Measurements from ENCODE around the gene FMN2. TPM values are rescaled to one million over a fixed set of nuclear protein-coding genes. Genes with fewer than 3 reads are reported as not detected.

FMN2 gene
- polyA plus RNA-seq, 3 donors: not detected

DNA sequence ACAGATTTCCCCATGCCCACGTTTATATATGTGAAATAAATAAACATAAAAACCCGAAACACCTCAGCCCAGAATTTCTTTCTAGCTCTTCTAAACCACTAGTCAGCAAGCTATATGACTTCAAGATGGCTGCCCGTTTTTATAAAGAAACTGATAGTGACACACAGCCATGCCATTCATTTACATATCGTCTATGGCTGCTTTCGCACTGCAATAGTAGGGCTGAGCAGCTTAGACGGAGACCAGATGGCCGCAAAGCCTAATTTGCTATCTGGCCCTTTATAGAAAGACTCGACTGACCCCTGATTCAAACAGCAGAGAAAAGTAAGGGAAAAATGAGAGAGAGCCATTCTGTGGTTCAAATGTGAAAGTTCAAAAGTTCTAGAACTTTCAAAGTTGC lies 45.7 kb upstream of the FMN2 start:
- DNase-seq: no peak
- intact Hi-C loops (cut with micrococcal nuclease): no loop called here
- Histone ChIP-seq H3K79me2 (ENCODE audit: insufficient read depth, low read length) (no peaks in the 10 kb centered on the region), H2AFZ (ENCODE audit: insufficient read depth, low read depth, low read length, poor library complexity, severe bottlenecking) (no peak overlapping the region), H3K27me3 (ENCODE audit: control insufficient read depth in 2 of 2, insufficient read depth in 2 of 2, low read length in 2 of 2) (no peaks in the 10 kb centered on the region), H3K4me2 (replicated peaks; ENCODE audit: extremely low read depth, low read length, poor library complexity, severe bottlenecking) (no peak overlapping the region), H3K4me1 (ENCODE audit: control insufficient read depth in 1 of 2, insufficient read depth in 2 of 2, low read length in 2 of 2) (no peaks in the 10 kb centered on the region), H4K20me1 (ENCODE audit: insufficient read depth, low read length) (no peaks in the 10 kb centered on the region), H3K9ac (ENCODE audit: insufficient read depth, low read length, poor library complexity, severe bottlenecking) (no peak overlapping the region), H3K4me3 (replicated peaks in 1 of 3; ENCODE audit: low read depth in 2 of 3, low read length in 3 of 3) (no peak overlapping the region), H3K27ac (ENCODE audit: low read depth in 1 of 2, low read length in 2 of 2) (no peak overlapping the region), H3K36me3 (replicated peaks in 1 of 2; ENCODE audit: control insufficient read depth in 1 of 2, insufficient read depth in 2 of 2, low read length in 2 of 2) (no peaks in the 10 kb centered on the region), H3K9me3 (replicated peaks in 1 of 2; ENCODE audit: control insufficient read depth in 1 of 2, insufficient read depth in 1 of 2, low read length in 2 of 2) (no peaks in the 10 kb centered on the region)
- no peaks in the 10 kb centered on the region for H3K4me1 Mint-ChIP-seq
- H3K9me3 Mint-ChIP-seq: peaks cover 0 to 5% (median 0%) of the 10 kb centered on the region in 7 donors
- H3K4me3 Mint-ChIP-seq: no peak overlapping the region
- peaks cover 0 to 2% (median 0%) of the 10 kb centered on the region in 3 donors for H3K27me3 Mint-ChIP-seq (ENCODE audit: low read depth in 3 of 3)
- H3K27ac Mint-ChIP-seq: no peak overlapping the region
- no peaks in the 10 kb centered on the region for H3K36me3 Mint-ChIP-seq
- 91% methylated on average over 6 of the region's 8 CpGs for WGBS (ENCODE audit: insufficient coverage)
- TF ChIP-seq, protein P1, sequence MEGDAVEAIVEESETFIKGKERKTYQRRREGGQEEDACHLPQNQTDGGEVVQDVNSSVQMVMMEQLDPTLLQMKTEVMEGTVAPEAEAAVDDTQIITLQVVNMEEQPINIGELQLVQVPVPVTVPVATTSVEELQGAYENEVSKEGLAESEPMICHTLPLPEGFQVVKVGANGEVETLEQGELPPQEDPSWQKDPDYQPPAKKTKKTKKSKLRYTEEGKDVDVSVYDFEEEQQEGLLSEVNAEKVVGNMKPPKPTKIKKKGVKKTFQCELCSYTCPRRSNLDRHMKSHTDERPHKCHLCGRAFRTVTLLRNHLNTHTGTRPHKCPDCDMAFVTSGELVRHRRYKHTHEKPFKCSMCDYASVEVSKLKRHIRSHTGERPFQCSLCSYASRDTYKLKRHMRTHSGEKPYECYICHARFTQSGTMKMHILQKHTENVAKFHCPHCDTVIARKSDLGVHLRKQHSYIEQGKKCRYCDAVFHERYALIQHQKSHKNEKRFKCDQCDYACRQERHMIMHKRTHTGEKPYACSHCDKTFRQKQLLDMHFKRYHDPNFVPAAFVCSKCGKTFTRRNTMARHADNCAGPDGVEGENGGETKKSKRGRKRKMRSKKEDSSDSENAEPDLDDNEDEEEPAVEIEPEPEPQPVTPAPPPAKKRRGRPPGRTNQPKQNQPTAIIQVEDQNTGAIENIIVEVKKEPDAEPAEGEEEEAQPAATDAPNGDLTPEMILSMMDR (IDR thresholded peaks at IDR 0.05): no peak

DNA sequence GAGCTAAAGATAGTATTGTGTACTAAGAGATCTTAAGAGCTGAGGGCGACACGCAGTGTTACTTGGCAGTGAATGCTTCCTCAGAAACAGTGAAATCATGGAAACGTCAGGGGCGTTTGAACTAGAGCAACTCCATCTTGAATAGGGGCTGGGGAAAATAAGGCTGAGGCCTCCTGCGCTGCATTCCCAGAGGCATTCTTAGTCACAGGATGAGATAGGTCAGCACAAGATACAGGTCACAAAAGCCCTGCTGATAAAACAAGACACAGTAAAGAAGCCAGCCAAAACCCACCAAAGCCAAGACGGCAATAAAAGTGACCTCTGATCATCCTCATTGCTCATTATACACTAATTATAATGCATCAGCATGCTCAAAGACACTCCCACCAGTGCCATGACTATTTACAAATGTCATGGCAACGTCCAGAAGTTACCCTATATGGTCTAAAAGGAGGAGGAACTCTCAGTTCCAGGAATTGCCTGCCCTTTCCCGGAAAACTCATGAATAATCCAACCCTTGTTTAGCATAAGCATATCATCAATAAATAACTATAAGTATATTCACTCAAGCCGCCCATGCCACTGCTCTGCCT lies 37.5 kb upstream of the FMN2 start:
- Histone ChIP-seq H3K79me2 (ENCODE audit: insufficient read depth, low read length) (no peaks in the 10 kb centered on the region), H2AFZ (ENCODE audit: insufficient read depth, low read depth, low read length, poor library complexity, severe bottlenecking) (no peak overlapping the region), H3K4me2 (replicated peaks; ENCODE audit: extremely low read depth, low read length, poor library complexity, severe bottlenecking) (no peak overlapping the region), H4K20me1 (ENCODE audit: insufficient read depth, low read length) (no peaks in the 10 kb centered on the region), H3K4me1 (ENCODE audit: control insufficient read depth in 1 of 2, insufficient read depth in 2 of 2, low read length in 2 of 2) (no peaks in the 10 kb centered on the region), H3K36me3 (replicated peaks in 1 of 2; ENCODE audit: control insufficient read depth in 1 of 2, insufficient read depth in 2 of 2, low read length in 2 of 2) (no peaks in the 10 kb centered on the region), H3K27ac (ENCODE audit: low read depth in 1 of 2, low read length in 2 of 2) (no peak overlapping the region), H3K9ac (ENCODE audit: insufficient read depth, low read length, poor library complexity, severe bottlenecking) (no peak overlapping the region), H3K27me3 (ENCODE audit: control insufficient read depth in 2 of 2, insufficient read depth in 2 of 2, low read length in 2 of 2) (no peaks in the 10 kb centered on the region), H3K4me3 (replicated peaks in 1 of 3; ENCODE audit: low read depth in 2 of 3, low read length in 3 of 3) (no peak overlapping the region), H3K9me3 (replicated peaks in 1 of 2; ENCODE audit: control insufficient read depth in 1 of 2, insufficient read depth in 1 of 2, low read length in 2 of 2) (no peaks in the 10 kb centered on the region)
- Mint-ChIP-seq H3K4me1 (no peaks in the 10 kb centered on the region), H3K9me3 (peaks cover 0 to 5% (median 2%) of the 10 kb centered on the region in 7 donors), H3K27ac (no peak overlapping the region), H3K4me3 (no peak overlapping the region), H3K27me3 (ENCODE audit: low read depth in 3 of 3) (peaks cover 0 to 4% (median 0%) of the 10 kb centered on the region in 3 donors), H3K36me3 (no peaks in the 10 kb centered on the region)
- no peak for DNase-seq
- intact Hi-C loops (cut with micrococcal nuclease): no loop called here
- TF ChIP-seq, protein P1 (IDR thresholded peaks at IDR 0.05): no peak
- WGBS (ENCODE audit: insufficient coverage): 84% methylated on average over 7 of the region's 9 CpGs
